Measurements from ENCODE around the gene MITF. TPM values are rescaled to one million over a fixed set of nuclear protein-coding genes. Genes with fewer than 3 reads are reported as not detected.

The MITF gene
- 0.68 and 18.1 TPM in 2 replicates for total RNA-seq (ENCODE audit: low replicate concordance)

GRCh38 chr3:69739204-69740102 lies at the start of gene MITF:
MITF (plus strand) TSS chr3:69739464; CDS start chr3:69739598, 134 bp downstream.

GRCh38 chr3:69999140-70000027 lies 260.1 kb downstream of the MITF start, which contains the start of gene SAMMSON:
SAMMSON (plus strand) TSS chr3:69999733.

